ENCODE results near the gene SCYGR3.

The SCYGR3 gene

GRCh38 chr2:227615906-227616305 is 1.3 kb upstream of the SCYGR3 start:
- no peak for DNase-seq (ENCODE audit: low read depth)
- TF ChIP-seq CTCF (IDR thresholded peaks at IDR 0.05; ENCODE audit: insufficient read depth, low read depth, low read length, missing control alignments) = no peak
- no peak overlapping the region for H3K4me3 ChIP-seq (ENCODE audit: low read length)

- no peak overlapping the region for H3K4me3 ChIP-seq (ENCODE audit: low read length)
- no peak for DNase-seq (ENCODE audit: low read depth)
- TF ChIP-seq CTCF (IDR thresholded peaks at IDR 0.05; ENCODE audit: insufficient read depth, low read depth, low read length, missing control alignments) = no peak
Observed at GRCh38 chr2:227615181-227615580, 541 bp upstream of the SCYGR3 start.

- no peak for DNase-seq (ENCODE audit: low read depth)
- TF ChIP-seq CTCF (IDR thresholded peaks at IDR 0.05; ENCODE audit: insufficient read depth, low read depth, low read length, missing control alignments) = no peak
- no peak overlapping the region for H3K4me3 ChIP-seq (ENCODE audit: low read length)
Observed at GRCh38 chr2:227614246-227614645, 394 bp downstream of the SCYGR3 start.

- no peak overlapping the region for H3K4me3 ChIP-seq (ENCODE audit: low read length)
- no peak for TF ChIP-seq CTCF (IDR thresholded peaks at IDR 0.05; ENCODE audit: insufficient read depth, low read depth, low read length, missing control alignments)
- DNase-seq (ENCODE audit: low read depth) = peak; percentile 48
Observed at GRCh38 chr2:227613272-227613660, 1.4 kb downstream of the SCYGR3 start.

- no peak for TF ChIP-seq CTCF (IDR thresholded peaks at IDR 0.05; ENCODE audit: insufficient read depth, low read depth, low read length, missing control alignments)
- H3K4me3 ChIP-seq (ENCODE audit: low read length) = no peak overlapping the region
- no peak for DNase-seq (ENCODE audit: low read depth)
Observed at GRCh38 chr2:227612546-227613271, 1.9 kb downstream of the SCYGR3 start.

GRCh38 chr2:227610123-227610522 is 4.5 kb downstream of the SCYGR3 start:
- no peak for TF ChIP-seq CTCF (IDR thresholded peaks at IDR 0.05; ENCODE audit: insufficient read depth, low read depth, low read length, missing control alignments)
- no peak for DNase-seq (ENCODE audit: low read depth)

More at GRCh38 chr2:227610123-227610522, 4.5 kb downstream of the SCYGR3 start:
- no peak overlapping the region for H3K4me3 ChIP-seq (ENCODE audit: low read length)

Measured in epithelial cell of esophagus (primary cell).